Osteocyte (in vitro differentiated cells): Measurements from ENCODE around the gene GPC6. TPM values are rescaled to one million over a fixed set of nuclear protein-coding genes. Genes with fewer than 3 reads are reported as not detected.

ENCODE experiments used
- DNase-seq: peaks from one replicate; pipeline ENCODE4 v3.0.0; 2021; ENCODE audit warnings: mixed read lengths; ENCODE audit not compliant: unreplicated experiment; ENCODE audit errors: extremely low spot score
- H3K27ac Mint-ChIP-seq: one replicate; pipeline ENCODE4 v1.8.0; 2021; ENCODE audit warnings: mild to moderate bottlenecking, mixed read lengths; ENCODE audit not compliant: unreplicated experiment
- H3K27me3 Mint-ChIP-seq: one replicate; pipeline ENCODE4 v1.8.0; 2021; ENCODE audit warnings: mixed read lengths; ENCODE audit not compliant: unreplicated experiment
- H3K36me3 Mint-ChIP-seq: one replicate; pipeline ENCODE4 v1.8.0; 2021; ENCODE audit warnings: mixed read lengths; ENCODE audit not compliant: unreplicated experiment
- H3K4me1 Mint-ChIP-seq: one replicate; pipeline ENCODE4 v1.8.0; 2021; ENCODE audit warnings: mixed read lengths; ENCODE audit not compliant: unreplicated experiment
- H3K4me3 Mint-ChIP-seq: one replicate; pipeline ENCODE4 v1.8.0; 2021; ENCODE audit warnings: mild to moderate bottlenecking, moderate library complexity, mixed read lengths; ENCODE audit not compliant: unreplicated experiment
- H3K9me3 Mint-ChIP-seq: one replicate; pipeline ENCODE4 v1.8.0; 2021; ENCODE audit warnings: mixed read lengths; ENCODE audit not compliant: unreplicated experiment
- CTCF ChIP-seq: fragments of 200-600 bp; sonication (generic); IDR thresholded peaks from 2 replicates; pipeline ENCODE4 v1.5.0; 2021; ENCODE audit warnings: antibody characterized with exemption, mild to moderate bottlenecking, moderate library complexity
- total RNA-seq: library from RNA; stranded (reverse); gene quantifications from 2 replicates; pipeline ENCODE4 v1.2.1, GENCODE V29; 2021

The GPC6 gene
- total RNA-seq, 1 donor from 2014 or later: 125 TPM

- no peak overlapping the region for H3K4me3 Mint-ChIP-seq
- H3K27ac Mint-ChIP-seq: peak overlapping the region; percentile 9
- no peak for DNase-seq
- peaks cover 31% of the 10 kb centered on the region for H3K36me3 Mint-ChIP-seq
- peaks cover 43% of the 10 kb centered on the region for H3K4me1 Mint-ChIP-seq
- TF ChIP-seq CTCF: no peak
- no peaks in the 10 kb centered on the region for H3K27me3 Mint-ChIP-seq
- H3K9me3 Mint-ChIP-seq: peaks cover 21% of the 10 kb centered on the region
These were observed 494.9 kb downstream of the GPC6 start for GRCh38 chr13:93721483-93721882.

- Mint-ChIP-seq H3K4me3 (no peak overlapping the region), H3K27me3 (no peaks in the 10 kb centered on the region), H3K9me3 (peaks cover 19% of the 10 kb centered on the region), H3K4me1 (peaks cover 59% of the 10 kb centered on the region), H3K27ac (no peak overlapping the region), H3K36me3 (peaks cover 29% of the 10 kb centered on the region)
- no peak for DNase-seq
- TF ChIP-seq CTCF: no peak
These were observed 496.7 kb downstream of the GPC6 start for GRCh38 chr13:93723316-93723715.

GRCh38 chr13:93724187-93724586, 497.6 kb downstream of the GPC6 start:
- H3K36me3 Mint-ChIP-seq: peaks cover 23% of the 10 kb centered on the region
- peaks cover 18% of the 10 kb centered on the region for H3K9me3 Mint-ChIP-seq
- DNase-seq: no peak
- H3K27ac Mint-ChIP-seq: no peak overlapping the region
- no peaks in the 10 kb centered on the region for H3K27me3 Mint-ChIP-seq
- TF ChIP-seq CTCF: no peak
- H3K4me1 Mint-ChIP-seq: peaks cover 62% of the 10 kb centered on the region
- no peak overlapping the region for H3K4me3 Mint-ChIP-seq

GRCh38 chr13:93726173-93726957, 499.8 kb downstream of the GPC6 start:
- TF ChIP-seq CTCF: no peak
- H3K9me3 Mint-ChIP-seq: peaks cover 5% of the 10 kb centered on the region
- peaks cover 7% of the 10 kb centered on the region for H3K36me3 Mint-ChIP-seq
- no peaks in the 10 kb centered on the region for H3K27me3 Mint-ChIP-seq
- H3K27ac Mint-ChIP-seq: peak overlapping the region; percentile 85
- no peak for DNase-seq
- peaks cover 76% of the 10 kb centered on the region for H3K4me1 Mint-ChIP-seq
- H3K4me3 Mint-ChIP-seq: peak overlapping the region; percentile 24

GRCh38 chr13:93727211-93728141, 500.9 kb downstream of the GPC6 start:
- no peak for TF ChIP-seq CTCF
- peaks cover 6% of the 10 kb centered on the region for H3K36me3 Mint-ChIP-seq
- DNase-seq: no peak
- peak overlapping the region; percentile 85 for H3K27ac Mint-ChIP-seq
- peaks cover 5% of the 10 kb centered on the region for H3K9me3 Mint-ChIP-seq
- H3K4me1 Mint-ChIP-seq: peaks cover 80% of the 10 kb centered on the region
- H3K27me3 Mint-ChIP-seq: no peaks in the 10 kb centered on the region
- no peak overlapping the region for H3K4me3 Mint-ChIP-seq
